ENCODE measurements around the gene RRAD. TPM values are rescaled to one million over a fixed set of nuclear protein-coding genes. Genes with fewer than 3 reads are reported as not detected.

RRAD gene
- total and polyA plus RNA-seq, 2 of the 4 experiments (the other 2 are of a cell fraction), result 1.3 to 2.1 TPM

- H3K4me3 ChIP-seq (ENCODE audit: insufficient read depth, low read depth, low read length), result no peak overlapping the region
- no peak for TF ChIP-seq RAD21 (IDR thresholded peaks at IDR 0.05; ENCODE audit: low read length)
- no peak for TF ChIP-seq MXI1 (IDR thresholded peaks at IDR 0.05; ENCODE audit: borderline replicate concordance, low read depth, low read length)
- TF ChIP-seq BHLHE40 (IDR thresholded peaks at IDR 0.05; ENCODE audit: low read depth, low read length), result no peak
- no peak for TF ChIP-seq SMC3 (IDR thresholded peaks at IDR 0.05; ENCODE audit: low read depth, low read length)
- TF ChIP-seq, protein P1, sequence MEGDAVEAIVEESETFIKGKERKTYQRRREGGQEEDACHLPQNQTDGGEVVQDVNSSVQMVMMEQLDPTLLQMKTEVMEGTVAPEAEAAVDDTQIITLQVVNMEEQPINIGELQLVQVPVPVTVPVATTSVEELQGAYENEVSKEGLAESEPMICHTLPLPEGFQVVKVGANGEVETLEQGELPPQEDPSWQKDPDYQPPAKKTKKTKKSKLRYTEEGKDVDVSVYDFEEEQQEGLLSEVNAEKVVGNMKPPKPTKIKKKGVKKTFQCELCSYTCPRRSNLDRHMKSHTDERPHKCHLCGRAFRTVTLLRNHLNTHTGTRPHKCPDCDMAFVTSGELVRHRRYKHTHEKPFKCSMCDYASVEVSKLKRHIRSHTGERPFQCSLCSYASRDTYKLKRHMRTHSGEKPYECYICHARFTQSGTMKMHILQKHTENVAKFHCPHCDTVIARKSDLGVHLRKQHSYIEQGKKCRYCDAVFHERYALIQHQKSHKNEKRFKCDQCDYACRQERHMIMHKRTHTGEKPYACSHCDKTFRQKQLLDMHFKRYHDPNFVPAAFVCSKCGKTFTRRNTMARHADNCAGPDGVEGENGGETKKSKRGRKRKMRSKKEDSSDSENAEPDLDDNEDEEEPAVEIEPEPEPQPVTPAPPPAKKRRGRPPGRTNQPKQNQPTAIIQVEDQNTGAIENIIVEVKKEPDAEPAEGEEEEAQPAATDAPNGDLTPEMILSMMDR (conservative IDR thresholded peaks at IDR 0.05; ENCODE audit: low read depth, low read length), result no peak
- TF ChIP-seq CHD1 (IDR thresholded peaks at IDR 0.05; ENCODE audit: low read depth, low read length), result no peak
- TF ChIP-seq CEBPB (IDR thresholded peaks at IDR 0.05; ENCODE audit: low read depth, low read length), result no peak
- TF ChIP-seq MAZ (IDR thresholded peaks at IDR 0.05; ENCODE audit: borderline replicate concordance, low read depth, low read length), result no peak
- TF ChIP-seq RFX5 (IDR thresholded peaks at IDR 0.05; ENCODE audit: low read depth, low read length), result no peak
- no peak for TF ChIP-seq NFE2L2 (IDR thresholded peaks at IDR 0.05; ENCODE audit: low read depth, low read length)
- TF ChIP-seq ELK1 (IDR thresholded peaks at IDR 0.05; ENCODE audit: borderline replicate concordance, low read depth, low read length), result no peak
- TF ChIP-seq, protein P2, sequence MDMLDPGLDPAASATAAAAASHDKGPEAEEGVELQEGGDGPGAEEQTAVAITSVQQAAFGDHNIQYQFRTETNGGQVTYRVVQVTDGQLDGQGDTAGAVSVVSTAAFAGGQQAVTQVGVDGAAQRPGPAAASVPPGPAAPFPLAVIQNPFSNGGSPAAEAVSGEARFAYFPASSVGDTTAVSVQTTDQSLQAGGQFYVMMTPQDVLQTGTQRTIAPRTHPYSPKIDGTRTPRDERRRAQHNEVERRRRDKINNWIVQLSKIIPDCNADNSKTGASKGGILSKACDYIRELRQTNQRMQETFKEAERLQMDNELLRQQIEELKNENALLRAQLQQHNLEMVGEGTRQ (IDR thresholded peaks at IDR 0.05; ENCODE audit: low read depth, low read length), result no peak
- TF ChIP-seq POLR2A (IDR thresholded peaks at IDR 0.05; ENCODE audit: low read depth, low read length), result no peak
- no peak for TF ChIP-seq MAFK (IDR thresholded peaks at IDR 0.05; ENCODE audit: low read depth, low read length)
- TF ChIP-seq FOS (IDR thresholded peaks at IDR 0.05; ENCODE audit: low read depth, low read length), result no peak
- H2AK9ac ChIP-seq (replicated peaks; ENCODE audit: low read depth, low read length, poor library complexity), result no peak overlapping the region
- POLR2A ChIA-PET (ENCODE audit: unreplicated experiment), result no interaction called here
- ATAC-seq (ENCODE audit: low read depth), result no peak
- WGBS, 2 experiments (ENCODE audit: extremely low coverage in 2 of 2, insufficient read length in 1 of 2), result 27% methylated on average over 3 of the region's 5 CpGs; no CpG with 5 or more reads in 1 of the 2 experiments
- H3K56ac ChIP-seq (ENCODE audit: extremely low read depth, insufficient read depth, low read length), result no peak overlapping the region
- no peak overlapping the region for H3K9ac ChIP-seq (ENCODE audit: low read depth, low read length)
- DNase-seq, result no peak
- H3K4ac ChIP-seq (ENCODE audit: low read depth, low read length), result no peak overlapping the region
- dilution Hi-C loops (cut with HindIII; ENCODE audit: low sequenced_read_pairs, unreplicated experiment), result no loop called here
- no peak overlapping the region for H2BK120ac ChIP-seq (ENCODE audit: low read depth, low read length)
- intact Hi-C loops (cut with micrococcal nuclease), result loop anchor here (1.0 kb wide), 2 partner anchors 52 to 238 kb away; no protein-coding TSS in a partner anchor
- H4K20me1 ChIP-seq (ENCODE audit: insufficient read depth, low read length), result no peaks in the 10 kb centered on the region
- H3K18ac ChIP-seq (ENCODE audit: low read depth, low read length), result no peak overlapping the region
- no peak overlapping the region for H4K8ac ChIP-seq (ENCODE audit: low read depth in 2 of 2, low read length in 2 of 2)
- BruUV-seq (replicated peaks), result no TSS peak
- H3K14ac ChIP-seq (replicated peaks; ENCODE audit: low read depth, low read length), result no peak overlapping the region
- H3K36me3 ChIP-seq (ENCODE audit: control insufficient read depth, insufficient read depth, low read length), result peaks cover 21% of the 10 kb centered on the region
- H2BK20ac ChIP-seq (ENCODE audit: low read depth, low read length), result no peak overlapping the region
- peaks cover 2% of the 10 kb centered on the region; the same call in 1 of the 2 replicates for H3K9me3 ChIP-seq (ENCODE audit: control insufficient read depth, insufficient read depth, low read length)
- no peak overlapping the region for H2BK5ac ChIP-seq (ENCODE audit: low read depth, low read length, poor library complexity, severe bottlenecking)
- CTCF ChIA-PET, result interaction anchor here (0.6 to 1.3 kb wide), 3 partner anchors 14 to 192 kb away, joined by 3 to 4 read pairs (median 3); partner anchors contain the start of gene CES3
- peaks cover 16% of the 10 kb centered on the region; the same call in 1 of the 2 replicates for H3K27me3 ChIP-seq (ENCODE audit: control insufficient read depth, insufficient read depth, low read length)
- in situ Hi-C loops (cut with MboI; ENCODE audit: low sequenced_read_pairs), result no loop called here
- no peaks in the 10 kb centered on the region for H3K79me1 ChIP-seq (ENCODE audit: low read depth in 1 of 2, low read length in 2 of 2)
- no peak overlapping the region for H2AK5ac ChIP-seq (ENCODE audit: low read depth, low read length)
- no peak overlapping the region for H2BK15ac ChIP-seq (ENCODE audit: low read depth, low read length)
- H4K91ac ChIP-seq (ENCODE audit: insufficient read depth, low read depth, low read length), result no peak overlapping the region
- H2AFZ ChIP-seq (replicated peaks; ENCODE audit: low read length, poor library complexity), result no peak overlapping the region
- no peak overlapping the region for H4K5ac ChIP-seq (ENCODE audit: low read depth, low read length)
- H3K4me2 ChIP-seq (ENCODE audit: low read depth, low read length), result no peak overlapping the region
- no peak overlapping the region for H3K27ac ChIP-seq (ENCODE audit: insufficient read depth, low read length)
- H3K4me1 ChIP-seq (ENCODE audit: control insufficient read depth, insufficient read depth, low read length), result peaks cover 6% of the 10 kb centered on the region
- H3K23ac ChIP-seq (ENCODE audit: low read depth, low read length), result no peak overlapping the region
- no peaks in the 10 kb centered on the region for H3K9me1 ChIP-seq (ENCODE audit: insufficient read depth, low read length)
Measured at GRCh38 chr16:66946974-66947301, 21.6 kb upstream of the RRAD start.

Data from IMR-90 (cell line).